Activated naive CD8-positive, alpha-beta T cell treated with anti-CD3 and anti-CD28 coated beads, Interleukin-2, amount 50 U/mL, for 16 hours (primary cell): ENCODE results near the gene TTC19.
"Not testable (repeated sequence)": the region's sequence is repeated elsewhere in the genome, so short reads cannot be mapped to it uniquely, and the experiment has no call there.

ENCODE experiments used
- DNase-seq: peaks from one replicate; pipeline ENCODE4 v3.0.0-alpha.2; 2020; ENCODE audit warnings: low read depth, low spot score

The TTC19 gene

GRCh38 chr17:16027708-16028584 is 28.3 kb downstream of the TTC19 start:
- DNase-seq: no peak

GRCh38 chr17:16033729-16034349 is 34.2 kb downstream of the TTC19 start:
- no peak for DNase-seq

GRCh38 chr17:16036261-16036660 is 36.6 kb downstream of the TTC19 start:
- DNase-seq: no peak

GRCh38 chr17:16037636-16038035 is 38.0 kb downstream of the TTC19 start:
- no peak for DNase-seq

- DNase-seq: no peak
Observed at GRCh38 chr17:16040710-16041251, 41.2 kb downstream of the TTC19 start.

- no peak for DNase-seq
Observed at GRCh38 chr17:16044487-16044886, 44.9 kb downstream of the TTC19 start.

GRCh38 chr17:16046966-16047365 is 47.3 kb downstream of the TTC19 start:
- no peak for DNase-seq

GRCh38 chr17:16048811-16049449 is 49.3 kb downstream of the TTC19 start:
- no peak for DNase-seq

GRCh38 chr17:16050844-16051243 is 51.2 kb downstream of the TTC19 start:
- no peak for DNase-seq

GRCh38 chr17:16052486-16052885 is 52.9 kb downstream of the TTC19 start:
- no peak for DNase-seq

GRCh38 chr17:16055139-16055538 is 55.5 kb downstream of the TTC19 start:
- DNase-seq: not testable (repeated sequence)

- no peak for DNase-seq
Observed at GRCh38 chr17:16061631-16062030, 62.0 kb downstream of the TTC19 start.

- DNase-seq: no peak
Observed at GRCh38 chr17:16066125-16066524, 66.5 kb downstream of the TTC19 start.

GRCh38 chr17:16068323-16068722 is 68.7 kb downstream of the TTC19 start:
- DNase-seq: no peak

- DNase-seq: no peak
Observed at GRCh38 chr17:16072031-16072430, 72.4 kb downstream of the TTC19 start.

- no peak for DNase-seq
Observed at GRCh38 chr17:16073845-16074244, 74.2 kb downstream of the TTC19 start.

- DNase-seq: no peak
Observed at GRCh38 chr17:16074423-16074822, 74.8 kb downstream of the TTC19 start.

- DNase-seq: no peak
Observed at GRCh38 chr17:16075949-16076348, 76.3 kb downstream of the TTC19 start.
